Measurements from ENCODE around the gene SPATA24.

The SPATA24 gene

DNA sequence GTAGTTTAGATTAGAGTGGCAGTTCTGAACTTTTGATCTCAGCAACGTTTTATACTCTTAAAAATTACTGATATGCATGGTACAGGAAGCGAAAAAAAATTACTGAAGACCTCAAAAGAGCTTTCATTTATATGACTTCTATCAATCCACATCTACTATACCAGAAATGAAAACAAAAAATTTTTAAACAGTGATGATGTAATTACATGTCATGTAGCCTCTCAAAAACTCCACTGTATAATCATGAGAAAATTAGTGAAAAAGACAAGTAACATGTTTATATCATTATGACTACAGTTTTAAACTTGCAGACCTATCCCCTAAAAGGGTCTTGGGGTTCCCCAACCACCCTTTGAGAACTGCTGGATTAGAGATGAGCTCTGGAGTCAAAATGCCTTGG lies 26.1 kb upstream of the SPATA24 start:
- no peak for DNase-seq
- Mint-ChIP-seq H3K27ac (peak overlapping the region; percentile 11 to 15), H3K9me3 (no peaks in the 10 kb centered on the region), H3K4me1 (ENCODE audit: low read depth in 2 of 2) (peaks cover 0 to 3% of the 10 kb centered on the region in 2 donors), H3K36me3 (ENCODE audit: insufficient read depth) (peaks cover 25% of the 10 kb centered on the region), H3K27me3 (no peaks in the 10 kb centered on the region), H3K4me3 (no peak overlapping the region)
- no peak for ATAC-seq (replicated peaks)

DNA sequence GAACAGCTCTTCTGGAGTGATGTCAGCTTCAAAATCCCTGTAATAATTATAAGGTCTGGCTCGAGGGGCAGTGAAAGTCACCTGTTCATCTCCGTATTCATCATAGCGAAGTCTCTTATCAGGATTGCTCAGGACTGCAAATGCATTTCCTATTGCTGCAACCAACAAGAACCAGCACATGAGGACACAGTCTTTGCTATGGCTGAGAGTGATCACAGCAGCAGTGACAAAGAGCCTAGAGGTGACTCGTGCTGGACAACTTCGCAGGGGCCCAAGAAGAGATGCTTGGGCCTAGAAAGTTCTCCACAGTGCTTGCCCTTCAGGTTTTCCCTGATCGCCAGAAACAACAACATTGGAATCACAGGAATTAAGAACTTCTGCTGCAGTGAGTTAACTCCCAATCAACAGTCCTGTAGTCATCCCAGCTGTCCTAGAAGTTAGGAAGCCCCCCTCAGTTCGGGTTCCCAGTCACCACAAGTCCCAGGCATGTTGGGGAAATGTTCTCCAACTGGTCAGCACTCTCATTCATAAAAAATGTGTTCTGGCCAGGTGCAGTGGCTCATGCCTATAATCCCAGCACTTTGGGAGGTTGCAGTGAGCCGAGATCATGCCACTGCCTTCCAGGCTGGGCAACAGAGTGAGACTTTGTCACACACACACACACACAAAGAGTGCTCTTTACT lies 22.5 kb upstream of the SPATA24 start:
- Mint-ChIP-seq H3K36me3 (ENCODE audit: insufficient read depth) (peaks cover 28% of the 10 kb centered on the region), H3K9me3 (no peaks in the 10 kb centered on the region), H3K27me3 (no peaks in the 10 kb centered on the region), H3K4me3 (no peak overlapping the region), H3K27ac (no peak overlapping the region), H3K4me1 (ENCODE audit: low read depth in 2 of 2) (peaks cover 4 to 6% of the 10 kb centered on the region in 2 donors)
- DNase-seq (no peak), ATAC-seq (replicated peaks) (no peak)

DNA sequence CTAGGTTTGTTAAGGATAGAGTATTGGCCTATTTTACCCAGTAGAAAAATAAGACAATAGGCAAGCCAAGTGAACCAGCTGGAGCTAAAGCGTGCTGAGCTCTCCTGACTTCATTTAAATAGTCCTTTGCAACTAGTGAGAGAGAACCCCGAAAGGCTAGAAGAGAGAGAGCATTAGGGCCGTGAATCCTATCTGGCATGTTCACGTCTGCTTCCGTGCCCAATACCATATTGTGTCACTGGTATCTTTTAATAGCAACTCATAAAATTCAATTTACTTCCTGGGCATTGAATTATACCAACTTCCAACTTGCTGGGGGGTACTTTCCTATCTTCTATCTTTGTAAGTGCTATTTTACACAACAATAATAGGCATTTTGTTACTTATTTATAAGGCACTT lies 21.6 kb upstream of the SPATA24 start:
- Mint-ChIP-seq H3K36me3 (ENCODE audit: insufficient read depth) (peaks cover 33% of the 10 kb centered on the region), H3K9me3 (no peaks in the 10 kb centered on the region), H3K27me3 (no peaks in the 10 kb centered on the region), H3K4me3 (no peak overlapping the region), H3K4me1 (ENCODE audit: low read depth in 2 of 2) (peaks cover 4% of the 10 kb centered on the region in 2 donors), H3K27ac (no peak overlapping the region)
- no peak for DNase-seq
- ATAC-seq (replicated peaks), result no peak

DNA sequence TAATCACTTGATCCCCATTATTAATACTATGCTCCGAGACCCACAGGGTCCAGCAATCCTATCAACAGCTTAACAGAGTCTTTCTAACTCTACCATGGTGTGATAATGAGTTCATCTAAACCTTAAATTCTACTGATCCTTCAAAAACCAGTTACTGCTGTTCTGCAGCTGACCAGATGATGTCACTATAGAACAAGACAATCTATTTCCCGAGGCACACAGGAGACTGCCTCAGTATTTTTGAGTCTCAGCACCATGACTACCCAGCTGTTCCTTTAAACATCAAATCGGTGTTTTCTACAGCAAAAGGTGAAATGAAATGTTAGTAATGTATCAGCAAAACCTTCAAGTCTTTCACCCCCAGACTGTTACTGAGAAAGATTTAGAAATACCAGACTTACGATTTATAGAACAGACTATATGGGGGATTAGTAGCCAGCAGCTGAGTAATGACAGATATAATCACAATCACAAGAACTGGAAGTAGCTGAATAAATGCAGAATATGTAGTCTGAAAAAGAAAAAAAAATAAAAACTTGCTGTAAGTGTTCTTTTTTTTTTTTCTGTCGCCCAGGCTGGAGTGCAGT lies 18.5 kb upstream of the SPATA24 start:
- H3K36me3 Mint-ChIP-seq (ENCODE audit: insufficient read depth), result peaks cover 36% of the 10 kb centered on the region
- no peak overlapping the region for H3K4me3 Mint-ChIP-seq
- H3K9me3 Mint-ChIP-seq, result no peaks in the 10 kb centered on the region
- peaks cover 4% of the 10 kb centered on the region in 2 donors for H3K4me1 Mint-ChIP-seq (ENCODE audit: low read depth in 2 of 2)
- DNase-seq (peak; percentile 64 to 75 (median 68)), ATAC-seq (replicated peaks) (peak; percentile 99)
- peak overlapping the region in 1 of 2 donors; percentile 44 for H3K27ac Mint-ChIP-seq
- no peaks in the 10 kb centered on the region for H3K27me3 Mint-ChIP-seq

DNA sequence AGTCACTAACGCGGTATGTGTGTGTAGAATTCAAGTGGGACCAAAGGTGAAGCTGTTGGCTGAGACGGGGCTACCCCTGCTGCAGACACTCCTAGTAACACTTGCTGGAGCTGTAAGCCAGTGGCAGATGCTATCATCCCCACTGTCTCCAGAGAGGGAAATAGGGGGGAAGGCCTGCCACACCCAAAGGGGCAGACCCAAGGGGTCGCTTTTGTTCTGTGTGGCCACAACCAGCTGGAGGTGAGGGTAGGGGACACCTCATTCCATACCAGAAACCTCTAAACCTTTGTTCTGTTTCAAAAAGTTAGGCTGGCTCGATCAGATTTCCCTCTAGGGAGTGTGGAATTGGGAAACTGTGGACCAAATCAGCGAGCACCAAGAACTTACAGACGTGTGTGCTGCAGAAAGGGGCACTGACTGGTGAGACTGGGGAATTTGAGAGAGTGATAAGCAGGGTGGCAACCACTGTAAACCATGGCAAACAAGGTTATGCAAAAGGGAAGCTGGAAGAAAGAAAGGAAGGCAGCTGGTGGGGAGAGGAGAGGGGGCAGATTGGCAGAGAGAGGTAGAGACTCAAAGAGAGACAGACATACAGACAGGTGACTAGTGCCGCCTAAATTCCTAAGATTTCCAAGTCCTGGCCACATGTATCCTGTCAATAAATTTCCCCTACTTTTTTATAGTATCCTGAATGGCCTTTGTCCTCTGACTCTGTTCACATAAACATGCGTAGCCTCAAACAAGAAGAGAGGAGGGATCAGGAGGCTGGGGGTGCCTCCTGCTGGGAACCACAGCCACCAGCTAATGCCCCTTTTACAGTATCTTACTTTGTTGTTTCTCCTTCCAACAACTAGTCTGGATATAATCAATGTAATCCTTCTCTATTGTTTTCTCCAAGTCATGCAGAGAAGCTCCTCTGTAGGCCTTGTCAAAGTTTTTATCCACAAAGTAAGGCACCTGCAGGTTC lies 15.6 kb upstream of the SPATA24 start:
- H3K9me3 Mint-ChIP-seq, result no peaks in the 10 kb centered on the region
- ATAC-seq (replicated peaks) (no peak), DNase-seq (no peak)
- no peaks in the 10 kb centered on the region for H3K27me3 Mint-ChIP-seq
- H3K27ac Mint-ChIP-seq, result no peak overlapping the region
- no peak overlapping the region for H3K4me3 Mint-ChIP-seq
- H3K4me1 Mint-ChIP-seq (ENCODE audit: low read depth in 2 of 2), result peaks cover 4% of the 10 kb centered on the region in 2 donors
- peaks cover 15% of the 10 kb centered on the region for H3K36me3 Mint-ChIP-seq (ENCODE audit: insufficient read depth)

DNA sequence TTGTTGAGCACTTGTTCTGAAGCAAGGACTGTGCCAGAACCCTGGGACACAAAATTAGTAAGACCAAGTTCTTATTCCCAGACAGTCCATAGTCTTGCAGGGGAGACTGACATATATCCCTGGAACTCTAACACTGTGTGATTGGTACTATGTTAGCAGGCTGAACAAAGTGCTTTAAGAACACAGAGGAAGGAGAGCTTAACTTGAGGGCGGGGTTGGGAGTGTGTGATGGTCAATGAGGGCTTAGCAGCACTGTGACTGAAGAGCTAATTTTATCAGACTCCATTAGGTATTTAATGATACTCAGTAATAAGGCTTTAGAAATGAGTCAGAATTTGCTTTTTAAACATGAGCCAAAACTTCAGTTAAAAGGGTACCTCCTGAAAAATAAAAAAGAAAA lies 14.9 kb upstream of the SPATA24 start:
- H3K4me1 Mint-ChIP-seq (ENCODE audit: low read depth in 2 of 2), result peaks cover 4% of the 10 kb centered on the region in 2 donors

DNA sequence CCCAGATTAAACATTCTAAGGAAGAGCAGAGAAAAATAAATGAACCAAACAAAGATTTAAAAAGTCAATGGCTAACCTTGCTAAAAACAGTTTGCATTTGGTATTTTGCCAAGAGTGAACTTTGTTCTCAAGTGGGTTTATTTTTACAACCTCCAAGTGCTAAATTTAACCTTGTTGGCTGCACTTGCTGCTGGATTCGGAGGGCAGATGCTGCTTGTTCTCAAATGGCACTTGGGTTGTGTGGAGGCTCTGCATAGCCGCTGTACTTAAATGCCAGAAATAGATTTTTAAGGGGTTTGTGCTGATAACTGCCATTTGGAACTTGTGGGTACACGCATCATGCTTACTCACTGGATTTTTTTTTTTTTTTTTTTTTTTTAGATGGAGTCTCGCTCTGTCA lies 13.3 kb upstream of the SPATA24 start:
- H3K27ac Mint-ChIP-seq, result no peak overlapping the region
- DNase-seq, result no peak
- no peak overlapping the region for H3K4me3 Mint-ChIP-seq
- peaks cover 10% of the 10 kb centered on the region for H3K36me3 Mint-ChIP-seq (ENCODE audit: insufficient read depth)
- ATAC-seq (replicated peaks), result no peak
- H3K9me3 Mint-ChIP-seq, result no peaks in the 10 kb centered on the region
- no peaks in the 10 kb centered on the region for H3K27me3 Mint-ChIP-seq
- H3K4me1 Mint-ChIP-seq (ENCODE audit: low read depth in 2 of 2), result peaks cover under 1% of the 10 kb centered on the region in 2 donors

More for the DNA sequence above, 14.9 kb upstream of the SPATA24 start:
- Mint-ChIP-seq H3K27me3 (no peaks in the 10 kb centered on the region), H3K4me3 (no peak overlapping the region), H3K27ac (no peak overlapping the region), H3K9me3 (no peaks in the 10 kb centered on the region), H3K36me3 (ENCODE audit: insufficient read depth) (peaks cover 15% of the 10 kb centered on the region)
- no peak for ATAC-seq (replicated peaks)
- DNase-seq, result no peak

DNA sequence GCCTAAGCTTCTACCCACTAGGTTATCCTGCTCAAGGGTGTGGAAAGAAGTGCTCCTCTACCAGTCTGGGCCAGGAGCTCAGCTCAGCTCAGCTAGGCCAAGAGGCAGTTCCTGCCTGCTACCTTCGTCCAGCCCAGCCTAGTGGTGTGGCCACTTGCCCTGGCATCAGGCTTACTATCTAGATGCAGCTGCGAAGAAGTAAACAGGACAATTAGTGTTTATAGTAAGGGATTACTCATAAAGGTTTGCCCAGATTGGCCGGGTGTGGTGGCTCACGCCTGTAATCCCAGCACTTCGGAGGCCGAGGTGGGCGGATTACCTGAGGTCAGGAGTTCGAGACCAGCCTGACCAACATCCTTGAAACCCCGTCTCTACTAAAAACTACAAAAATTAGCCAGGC lies 12.8 kb upstream of the SPATA24 start:
- no peak overlapping the region for H3K27ac Mint-ChIP-seq
- no peak for DNase-seq
- no peaks in the 10 kb centered on the region for H3K27me3 Mint-ChIP-seq
- peaks cover 7% of the 10 kb centered on the region for H3K36me3 Mint-ChIP-seq (ENCODE audit: insufficient read depth)
- no peaks in the 10 kb centered on the region for H3K9me3 Mint-ChIP-seq
- ATAC-seq (replicated peaks), result no peak
- no peak overlapping the region for H3K4me3 Mint-ChIP-seq
- no peaks in the 10 kb centered on the region for H3K4me1 Mint-ChIP-seq (ENCODE audit: low read depth in 2 of 2)

DNA sequence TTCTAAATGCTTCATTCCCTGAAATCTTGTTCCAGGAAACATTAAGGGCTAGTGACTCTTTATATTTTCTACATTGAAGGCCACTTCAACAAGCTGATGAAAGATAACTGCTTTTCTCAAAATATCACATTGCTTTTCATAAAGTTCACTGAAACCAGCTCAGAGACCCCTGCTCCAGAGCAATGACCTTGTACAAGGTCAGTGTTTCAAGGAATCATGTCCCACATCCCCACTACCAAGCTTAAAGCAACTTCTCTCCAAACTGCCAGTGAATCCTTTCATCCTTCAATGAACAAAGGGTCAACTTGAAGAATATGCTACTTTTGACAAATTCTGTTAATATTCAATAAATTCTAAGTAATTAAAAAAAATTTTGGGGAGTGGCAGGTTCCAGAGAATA lies 12.0 kb upstream of the SPATA24 start:
- no peak overlapping the region for H3K4me3 Mint-ChIP-seq
- H3K36me3 Mint-ChIP-seq (ENCODE audit: insufficient read depth), result peaks cover 5% of the 10 kb centered on the region
- no peaks in the 10 kb centered on the region for H3K27me3 Mint-ChIP-seq
- ATAC-seq (replicated peaks) (no peak), DNase-seq (no peak)
- no peaks in the 10 kb centered on the region for H3K9me3 Mint-ChIP-seq
- no peak overlapping the region for H3K27ac Mint-ChIP-seq
- no peaks in the 10 kb centered on the region for H3K4me1 Mint-ChIP-seq (ENCODE audit: low read depth in 2 of 2)

DNA sequence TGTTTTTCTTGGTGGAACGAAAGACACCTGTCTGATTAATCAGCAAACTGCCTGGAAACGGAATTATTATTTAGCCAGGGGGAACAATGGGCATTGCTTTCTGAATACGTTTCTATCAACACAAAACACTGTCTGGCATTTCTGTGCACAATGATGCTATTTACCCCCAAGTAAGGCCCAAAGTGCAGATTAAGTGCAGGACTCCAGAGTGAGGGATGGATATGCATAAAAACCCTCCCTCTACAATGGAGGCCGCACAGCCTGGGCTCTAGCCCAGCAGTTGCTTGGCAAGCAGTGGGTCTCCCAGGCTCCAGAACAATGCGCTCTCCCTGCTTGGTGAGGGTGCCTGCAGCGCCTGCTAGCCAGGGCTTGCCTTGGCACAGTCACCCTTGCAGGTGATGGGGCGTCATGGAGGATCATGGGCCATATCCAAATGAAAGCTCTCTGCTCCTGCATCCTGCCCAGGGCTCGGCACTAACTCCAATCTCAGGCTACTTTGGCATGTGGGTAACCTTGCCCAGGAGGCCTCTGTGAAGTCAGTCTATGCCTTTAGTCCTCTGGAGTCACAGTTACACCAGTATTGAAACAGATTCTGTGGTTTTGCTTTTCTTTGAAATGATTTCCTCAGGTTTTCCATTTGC lies 11.5 kb upstream of the SPATA24 start:
- no peaks in the 10 kb centered on the region for H3K9me3 Mint-ChIP-seq
- ATAC-seq (replicated peaks) (no peak), DNase-seq (no peak)
- H3K4me1 Mint-ChIP-seq (ENCODE audit: low read depth in 2 of 2), result no peaks in the 10 kb centered on the region
- H3K27ac Mint-ChIP-seq, result no peak overlapping the region
- H3K4me3 Mint-ChIP-seq, result no peak overlapping the region
- no peaks in the 10 kb centered on the region for H3K27me3 Mint-ChIP-seq
- peaks cover 2% of the 10 kb centered on the region for H3K36me3 Mint-ChIP-seq (ENCODE audit: insufficient read depth)

DNA sequence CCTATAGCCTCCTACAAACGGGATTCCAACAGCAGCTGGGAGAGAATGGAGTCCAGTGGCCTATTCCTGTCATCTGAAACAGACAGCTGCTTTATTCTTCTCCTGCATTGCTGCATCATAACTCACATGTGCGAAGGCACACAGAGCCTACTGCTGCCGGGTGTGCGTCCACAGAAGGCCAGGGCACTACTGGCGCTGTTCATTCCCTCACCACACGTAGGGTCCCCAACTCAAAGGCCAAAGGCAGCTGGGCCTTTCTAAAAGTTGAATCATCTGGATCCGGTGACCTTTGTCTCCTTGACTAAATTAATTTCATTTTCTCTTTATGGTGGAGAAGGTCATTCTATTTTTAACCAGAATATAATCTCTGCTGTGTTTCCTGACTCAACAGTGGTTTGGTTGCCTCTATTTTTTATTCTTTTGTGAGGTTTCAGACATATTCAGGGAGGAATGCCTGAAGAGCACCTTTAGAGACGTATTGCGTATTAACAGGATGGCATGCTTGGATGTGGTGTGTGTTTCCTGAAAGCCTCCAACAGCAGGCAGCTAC lies 10.8 kb upstream of the SPATA24 start:
- Mint-ChIP-seq H3K27me3 (no peaks in the 10 kb centered on the region), H3K4me1 (ENCODE audit: low read depth in 2 of 2) (no peaks in the 10 kb centered on the region), H3K9me3 (no peaks in the 10 kb centered on the region), H3K4me3 (no peak overlapping the region), H3K27ac (no peak overlapping the region), H3K36me3 (ENCODE audit: insufficient read depth) (peaks cover 2% of the 10 kb centered on the region)
- no peak for DNase-seq
- no peak for ATAC-seq (replicated peaks)

DNA sequence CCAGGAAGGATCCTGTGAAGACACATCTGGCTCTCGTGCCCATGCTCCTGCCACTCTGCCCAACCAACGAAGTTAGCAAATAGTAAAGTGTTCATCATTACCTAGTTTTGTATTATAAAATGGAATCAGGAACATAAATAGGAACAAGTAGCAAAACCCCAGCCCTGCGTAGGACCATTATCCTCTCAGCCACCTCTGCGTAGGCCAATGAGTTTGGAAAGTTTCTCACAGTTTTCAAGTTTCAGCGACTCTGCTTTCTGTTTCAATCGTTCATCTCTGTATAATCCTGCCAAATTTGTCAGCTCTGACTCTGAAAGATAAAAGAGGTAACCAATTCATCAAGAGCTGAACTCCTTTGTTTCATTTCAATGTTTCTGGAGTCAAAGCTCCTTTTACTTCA lies 10.1 kb upstream of the SPATA24 start:
- H3K4me3 Mint-ChIP-seq, result no peak overlapping the region
- H3K36me3 Mint-ChIP-seq (ENCODE audit: insufficient read depth), result peaks cover under 1% of the 10 kb centered on the region
- no peaks in the 10 kb centered on the region for H3K4me1 Mint-ChIP-seq (ENCODE audit: low read depth in 2 of 2)

DNA sequence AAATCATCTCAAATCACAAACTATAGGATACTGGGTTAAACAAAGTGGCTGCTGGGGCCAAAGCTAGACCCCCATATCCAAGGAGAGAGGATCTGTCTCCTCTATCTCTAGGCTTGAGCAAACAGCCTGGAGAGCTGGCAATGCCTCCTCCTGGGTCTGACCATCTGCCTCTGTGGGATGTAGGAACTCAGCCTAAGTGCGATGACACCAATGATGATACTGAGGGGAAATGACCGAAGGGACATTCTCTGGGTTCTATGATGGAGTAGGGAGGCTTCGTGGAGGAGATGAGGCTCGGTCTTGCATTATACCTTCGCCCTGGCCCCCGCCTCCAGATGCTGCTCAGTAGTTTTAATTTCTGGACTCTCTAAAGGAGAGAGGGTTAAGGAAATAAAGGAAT lies 9.3 kb upstream of the SPATA24 start:
- H3K9me3 Mint-ChIP-seq, result no peaks in the 10 kb centered on the region
- no peaks in the 10 kb centered on the region for H3K4me1 Mint-ChIP-seq (ENCODE audit: low read depth in 2 of 2)
- DNase-seq (no peak), ATAC-seq (replicated peaks) (no peak)
- no peak overlapping the region for H3K27ac Mint-ChIP-seq
- no peaks in the 10 kb centered on the region for H3K27me3 Mint-ChIP-seq
- H3K4me3 Mint-ChIP-seq, result no peak overlapping the region
- no peaks in the 10 kb centered on the region for H3K36me3 Mint-ChIP-seq (ENCODE audit: insufficient read depth)

More for the DNA sequence above, 10.1 kb upstream of the SPATA24 start:
- DNase-seq, result no peak
- no peaks in the 10 kb centered on the region for H3K9me3 Mint-ChIP-seq
- H3K27ac Mint-ChIP-seq, result no peak overlapping the region
- no peaks in the 10 kb centered on the region for H3K27me3 Mint-ChIP-seq
- no peak for ATAC-seq (replicated peaks)

Data from effector memory CD8-positive, alpha-beta T cell (primary cell).